ENCODE measurements around the gene TBC1D8.

DNA sequence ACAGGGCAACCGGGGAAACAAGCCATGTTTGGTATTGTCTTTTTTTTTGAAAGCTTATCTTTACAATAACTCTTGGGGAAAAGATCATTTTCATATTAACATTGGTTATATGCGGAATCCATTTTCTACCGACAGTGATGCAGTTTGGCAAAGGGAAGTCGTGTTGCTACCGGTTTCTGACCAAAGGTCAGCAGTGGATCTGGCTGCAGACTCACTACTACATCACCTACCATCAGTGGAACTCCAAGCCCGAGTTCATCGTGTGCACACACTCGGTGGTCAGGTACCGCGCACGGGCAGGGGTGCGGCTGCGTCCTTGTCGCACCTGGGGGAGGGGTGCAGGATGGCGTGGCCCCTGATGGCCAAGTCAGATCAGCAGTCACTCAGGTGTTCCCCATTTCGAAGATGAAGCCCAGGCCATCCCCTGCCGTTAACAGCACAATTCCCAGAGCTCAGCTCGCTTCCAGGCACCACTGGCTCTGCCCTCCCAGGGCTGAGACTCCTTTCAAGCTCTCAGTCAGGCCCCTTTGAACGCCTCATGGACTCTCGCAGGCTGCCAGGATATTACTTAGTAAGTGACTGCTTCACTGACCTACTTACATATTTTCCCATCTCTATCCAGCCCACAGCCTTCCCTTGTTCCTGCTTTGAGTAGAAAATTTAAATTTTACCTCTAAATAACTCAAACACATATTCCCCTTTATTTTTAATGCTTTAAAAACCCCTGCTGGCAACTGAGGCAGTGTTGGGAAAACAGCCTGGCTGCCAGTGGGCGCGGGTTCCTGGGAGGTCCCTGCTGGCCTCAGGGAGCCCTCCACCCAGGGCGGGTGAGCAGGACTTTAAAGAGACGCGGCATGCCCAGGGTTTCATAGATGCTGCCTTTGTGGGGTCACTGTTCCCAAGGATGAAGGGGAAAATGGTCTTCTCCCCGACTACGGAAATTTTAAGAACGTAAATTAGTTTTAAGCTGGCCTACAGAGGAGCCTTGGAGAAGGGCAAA is 182.7 kb downstream of the TBC1D8 start:
- TF ChIP-seq, protein P1, sequence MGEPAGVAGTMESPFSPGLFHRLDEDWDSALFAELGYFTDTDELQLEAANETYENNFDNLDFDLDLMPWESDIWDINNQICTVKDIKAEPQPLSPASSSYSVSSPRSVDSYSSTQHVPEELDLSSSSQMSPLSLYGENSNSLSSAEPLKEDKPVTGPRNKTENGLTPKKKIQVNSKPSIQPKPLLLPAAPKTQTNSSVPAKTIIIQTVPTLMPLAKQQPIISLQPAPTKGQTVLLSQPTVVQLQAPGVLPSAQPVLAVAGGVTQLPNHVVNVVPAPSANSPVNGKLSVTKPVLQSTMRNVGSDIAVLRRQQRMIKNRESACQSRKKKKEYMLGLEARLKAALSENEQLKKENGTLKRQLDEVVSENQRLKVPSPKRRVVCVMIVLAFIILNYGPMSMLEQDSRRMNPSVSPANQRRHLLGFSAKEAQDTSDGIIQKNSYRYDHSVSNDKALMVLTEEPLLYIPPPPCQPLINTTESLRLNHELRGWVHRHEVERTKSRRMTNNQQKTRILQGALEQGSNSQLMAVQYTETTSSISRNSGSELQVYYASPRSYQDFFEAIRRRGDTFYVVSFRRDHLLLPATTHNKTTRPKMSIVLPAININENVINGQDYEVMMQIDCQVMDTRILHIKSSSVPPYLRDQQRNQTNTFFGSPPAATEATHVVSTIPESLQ (CRISPR knock-in tag; IDR thresholded peaks at IDR 0.05), result no peak
- TF ChIP-seq CREB1 (CRISPR knock-in tag; IDR thresholded peaks at IDR 0.05) (no peak), MYBL2 (CRISPR knock-in tag; IDR thresholded peaks at IDR 0.05) (no peak), ATF1 (CRISPR knock-in tag; IDR thresholded peaks at IDR 0.05) (no peak), CTCF (IDR thresholded peaks at IDR 0.05) (no peak)
